Endodermal cell (in vitro differentiated cells): ENCODE results near the gene AAR2. TPM values are rescaled to one million over a fixed set of nuclear protein-coding genes. Genes with fewer than 3 reads are reported as not detected.

Source experiments
- DNase-seq: peaks from one replicate; pipeline ENCODE4 v3.0.0-alpha.2; 2017
- H3K27ac ChIP-seq: 2 replicates; pipeline ENCODE4 v1.5.1; 2013; ENCODE audit warnings: mild to moderate bottlenecking, low read depth, low read length, moderate library complexity
- H3K27me3 ChIP-seq: 2 replicates; pipeline ENCODE4 v1.6.1; 2013; ENCODE audit warnings: mild to moderate bottlenecking, low read length, moderate library complexity; ENCODE audit not compliant: insufficient read depth, control insufficient read depth, poor library complexity, severe bottlenecking
- H3K36me3 ChIP-seq: 2 replicates; pipeline ENCODE4 v1.7.0; 2013; ENCODE audit warnings: mild to moderate bottlenecking, low read length, moderate library complexity; ENCODE audit not compliant: control insufficient read depth, insufficient read depth
- H3K4me1 ChIP-seq: one replicate; pipeline ENCODE4 v1.7.0; 2013; ENCODE audit warnings: low read length; ENCODE audit not compliant: control insufficient read depth, insufficient read depth
- H3K4me3 ChIP-seq: 2 replicates; pipeline ENCODE4 v1.5.1; 2013; ENCODE audit warnings: mild to moderate bottlenecking, low read length, moderate library complexity
- H3K9ac ChIP-seq: 2 replicates; pipeline ENCODE4 v1.6.1; 2013; ENCODE audit warnings: mild to moderate bottlenecking, low read length, moderate library complexity; ENCODE audit not compliant: poor library complexity, severe bottlenecking; ENCODE audit errors: extremely low read depth
- H3K9me3 ChIP-seq: 2 replicates; pipeline ENCODE4 v1.6.1; 2013; ENCODE audit warnings: mild to moderate bottlenecking, low read length, moderate library complexity; ENCODE audit not compliant: control insufficient read depth
- H3K27ac Mint-ChIP-seq: 2 replicates; pipeline ENCODE4 v1.8.0; 2020; ENCODE audit warnings: mixed read lengths
- H3K27me3 Mint-ChIP-seq: 2 replicates; pipeline ENCODE4 v1.8.0; 2021; ENCODE audit warnings: mild to moderate bottlenecking, mixed read lengths; ENCODE audit not compliant: insufficient read depth
- H3K36me3 Mint-ChIP-seq: 2 replicates; pipeline ENCODE4 v1.8.0; 2020; ENCODE audit warnings: low read depth, mixed read lengths
- H3K4me1 Mint-ChIP-seq: 2 replicates; pipeline ENCODE4 v1.8.0; 2020; ENCODE audit warnings: mixed read lengths
- H3K4me3 Mint-ChIP-seq: 2 replicates; pipeline ENCODE4 v1.8.0; 2020; ENCODE audit warnings: mild to moderate bottlenecking, moderate library complexity, mixed read lengths
- H3K9me3 Mint-ChIP-seq: 2 replicates; pipeline ENCODE4 v1.8.0; 2020; ENCODE audit warnings: mild to moderate bottlenecking, mixed read lengths
- WGBS, 2 experiments: methylation state at CpG; one replicate each; pipeline versions ENCODE4 v1.1.5 to v1.1.7; 2013; ENCODE audit warnings: missing lambda C conversion rate in 2 of 2, mixed read lengths in 1 of 2; ENCODE audit not compliant: insufficient coverage in 1 of 2, insufficient read length in 1 of 2; 5-methylcytosine and 5-hydroxymethylcytosine counted together
- total RNA-seq, 2 donors: library from RNA; stranded (reverse); fragmentation: NEBNext Ultra II Directional in 1 of 2; extraction: Animal tissue kit (Norgen Biotek cat#: 25700) in 1 of 2; gene quantifications; 2 replicates in 1 of 2; 3 replicates in 1 of 2; pipeline ENCODE4 v1.2.1, GENCODE V29; 2021
- TF ChIP-seq, protein P1 (sequence below): fragments of 200-600 bp; sonication (generic); conservative IDR thresholded peaks from 2 replicates; pipeline ENCODE4 v1.5.0; 2021; ENCODE audit warnings: antibody characterized with exemption, mild to moderate bottlenecking

The AAR2 gene
- total RNA-seq, 2 donors from 2014 or later: 23.5 to 24.3 TPM

GRCh38 chr20:36200451-36200850 is 35.8 kb upstream of the AAR2 start:
- Histone ChIP-seq H3K4me3 (no peak overlapping the region), H3K36me3 (no peaks in the 10 kb centered on the region), H3K9me3 (no peaks in the 10 kb centered on the region), H3K4me1 (no peaks in the 10 kb centered on the region), H3K27me3 (no peaks in the 10 kb centered on the region), H3K9ac (no peak overlapping the region), H3K27ac (no peak overlapping the region)
- Mint-ChIP-seq H3K27ac (no peak overlapping the region), H3K36me3 (peaks cover 2% of the 10 kb centered on the region), H3K4me3 (no peak overlapping the region), H3K9me3 (no peaks in the 10 kb centered on the region), H3K4me1 (peaks cover 2% of the 10 kb centered on the region), H3K27me3 (no peaks in the 10 kb centered on the region)
- TF ChIP-seq, protein P1, sequence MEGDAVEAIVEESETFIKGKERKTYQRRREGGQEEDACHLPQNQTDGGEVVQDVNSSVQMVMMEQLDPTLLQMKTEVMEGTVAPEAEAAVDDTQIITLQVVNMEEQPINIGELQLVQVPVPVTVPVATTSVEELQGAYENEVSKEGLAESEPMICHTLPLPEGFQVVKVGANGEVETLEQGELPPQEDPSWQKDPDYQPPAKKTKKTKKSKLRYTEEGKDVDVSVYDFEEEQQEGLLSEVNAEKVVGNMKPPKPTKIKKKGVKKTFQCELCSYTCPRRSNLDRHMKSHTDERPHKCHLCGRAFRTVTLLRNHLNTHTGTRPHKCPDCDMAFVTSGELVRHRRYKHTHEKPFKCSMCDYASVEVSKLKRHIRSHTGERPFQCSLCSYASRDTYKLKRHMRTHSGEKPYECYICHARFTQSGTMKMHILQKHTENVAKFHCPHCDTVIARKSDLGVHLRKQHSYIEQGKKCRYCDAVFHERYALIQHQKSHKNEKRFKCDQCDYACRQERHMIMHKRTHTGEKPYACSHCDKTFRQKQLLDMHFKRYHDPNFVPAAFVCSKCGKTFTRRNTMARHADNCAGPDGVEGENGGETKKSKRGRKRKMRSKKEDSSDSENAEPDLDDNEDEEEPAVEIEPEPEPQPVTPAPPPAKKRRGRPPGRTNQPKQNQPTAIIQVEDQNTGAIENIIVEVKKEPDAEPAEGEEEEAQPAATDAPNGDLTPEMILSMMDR: no peak
- DNase-seq: no peak
- 90% methylated on average over 1 of the region's 1 CpG; no CpG with 5 or more reads in 1 of the 2 experiments for WGBS, 2 experiments

- WGBS, 2 experiments: 90 to 91% methylated on average over 2 to 4 of the region's 4 CpGs
- no peaks in the 10 kb centered on the region for H3K9me3 Mint-ChIP-seq
These were observed 35.1 kb upstream of the AAR2 start for GRCh38 chr20:36201198-36201597.

DNA sequence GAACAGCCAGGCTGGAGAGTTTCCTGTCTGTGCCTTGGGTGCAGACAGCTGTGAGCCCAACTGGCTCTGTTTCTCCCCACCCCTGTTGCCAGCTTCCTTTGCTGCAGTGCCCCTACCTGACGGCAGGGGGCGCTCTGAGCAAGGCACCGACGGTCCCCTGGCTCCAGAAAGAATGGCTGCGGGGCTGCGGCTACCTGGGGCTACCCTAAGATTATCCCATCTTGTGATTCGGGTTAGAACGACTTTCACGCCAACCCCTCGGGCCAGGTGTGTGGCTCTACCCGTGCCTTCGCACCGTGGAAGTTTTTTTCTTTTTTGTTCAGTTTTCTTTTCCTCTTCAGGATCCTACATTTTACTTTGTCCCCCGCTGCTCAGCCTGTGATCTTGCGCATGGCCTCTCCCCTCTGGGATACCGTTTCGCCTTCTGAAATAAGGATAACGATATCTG is 33.4 kb upstream of the AAR2 start:
- H3K4me3 ChIP-seq: no peak overlapping the region
- H3K36me3 Mint-ChIP-seq: peaks cover 2% of the 10 kb centered on the region
- peaks cover 2% of the 10 kb centered on the region for H3K4me1 Mint-ChIP-seq
- no peaks in the 10 kb centered on the region for H3K9me3 ChIP-seq
- H3K27me3 Mint-ChIP-seq: no peaks in the 10 kb centered on the region
- no peaks in the 10 kb centered on the region for H3K9me3 Mint-ChIP-seq
- 39 to 44% methylated on average over 15 to 18 of the region's 18 CpGs for WGBS, 2 experiments
- H3K27ac Mint-ChIP-seq: no peak overlapping the region
- H3K4me1 ChIP-seq: no peaks in the 10 kb centered on the region
- H3K9ac ChIP-seq: no peak overlapping the region
- H3K4me3 Mint-ChIP-seq: no peak overlapping the region
- no peaks in the 10 kb centered on the region for H3K36me3 ChIP-seq
- no peaks in the 10 kb centered on the region for H3K27me3 ChIP-seq
- peak; percentile 94 for DNase-seq
- H3K27ac ChIP-seq: no peak overlapping the region
- TF ChIP-seq, protein P1: peak; percentile 98

More at GRCh38 chr20:36201198-36201597, 35.1 kb upstream of the AAR2 start:
- Histone ChIP-seq H3K36me3 (no peaks in the 10 kb centered on the region), H3K9ac (no peak overlapping the region), H3K9me3 (no peaks in the 10 kb centered on the region), H3K4me3 (no peak overlapping the region), H3K27me3 (no peaks in the 10 kb centered on the region), H3K4me1 (no peaks in the 10 kb centered on the region), H3K27ac (no peak overlapping the region)
- Mint-ChIP-seq H3K36me3 (peaks cover 2% of the 10 kb centered on the region), H3K4me3 (no peak overlapping the region), H3K27ac (no peak overlapping the region), H3K4me1 (peaks cover 2% of the 10 kb centered on the region), H3K27me3 (no peaks in the 10 kb centered on the region)
- no peak for DNase-seq
- TF ChIP-seq, protein P1: no peak
